NCI-H146 (cell line): ENCODE data around the gene IQCM.

Experiments
- DNase-seq: peaks from one replicate; lab custom pipeline; 2025; lab: John Stamatoyannopoulos, UW

The IQCM gene

DNA sequence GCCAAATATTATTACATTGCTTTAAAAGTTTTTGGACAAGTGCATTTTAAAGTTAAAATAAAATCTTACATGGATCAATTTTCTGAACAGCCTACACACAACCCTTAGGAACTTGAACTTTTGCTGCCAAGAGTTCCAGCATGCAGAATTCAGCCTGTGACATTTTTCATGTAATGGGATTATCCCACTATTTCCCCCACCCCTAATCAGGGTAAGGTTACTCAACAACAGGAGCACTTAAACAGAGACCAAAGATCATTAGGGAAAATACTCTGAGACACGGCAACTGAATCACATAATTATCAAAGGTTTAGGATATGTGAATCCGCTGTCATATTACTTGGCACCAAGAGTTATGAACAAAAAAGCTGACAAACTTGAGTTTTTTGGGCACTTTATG lies 47.2 kb downstream of the IQCM start:
- DNase-seq: no peak

DNA sequence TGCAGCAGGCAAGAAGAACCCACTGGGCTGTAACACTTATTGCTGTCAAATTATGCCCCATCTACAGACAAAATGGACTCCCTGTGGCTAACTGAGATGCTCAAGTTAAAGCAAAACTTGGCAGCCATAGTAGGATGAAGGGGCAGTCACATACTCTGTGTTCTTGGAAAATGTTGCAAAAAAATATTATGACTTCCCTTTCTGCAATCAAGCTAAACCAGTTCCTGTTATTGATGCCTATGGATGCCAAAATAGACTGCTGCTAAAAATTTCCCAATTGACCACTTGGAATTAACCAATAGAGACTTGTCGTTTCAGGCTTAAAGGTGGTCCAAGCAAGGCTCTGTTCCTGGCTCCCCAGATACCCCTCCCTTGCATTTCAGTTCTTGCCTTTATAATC lies 49.5 kb downstream of the IQCM start:
- DNase-seq: no peak

DNA sequence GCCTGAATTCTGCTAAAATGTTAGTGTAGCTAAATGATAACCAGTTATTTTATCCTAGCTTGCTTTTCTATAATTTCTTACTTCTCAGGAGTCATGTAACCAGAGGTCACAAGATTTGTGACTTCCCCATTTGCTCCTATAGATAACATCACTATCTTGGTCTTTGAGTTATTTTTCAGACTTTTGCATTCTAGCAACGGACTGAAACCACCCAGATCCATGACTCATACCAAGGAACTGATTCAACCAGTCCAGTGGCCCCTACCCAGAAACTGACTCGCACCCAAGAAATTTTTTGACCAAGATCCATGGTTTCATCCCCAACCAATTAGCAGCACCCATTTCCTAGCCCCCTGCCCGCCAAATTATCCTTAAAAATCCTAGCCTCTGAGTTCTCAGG lies 50.0 kb downstream of the IQCM start:
- no peak for DNase-seq

DNA sequence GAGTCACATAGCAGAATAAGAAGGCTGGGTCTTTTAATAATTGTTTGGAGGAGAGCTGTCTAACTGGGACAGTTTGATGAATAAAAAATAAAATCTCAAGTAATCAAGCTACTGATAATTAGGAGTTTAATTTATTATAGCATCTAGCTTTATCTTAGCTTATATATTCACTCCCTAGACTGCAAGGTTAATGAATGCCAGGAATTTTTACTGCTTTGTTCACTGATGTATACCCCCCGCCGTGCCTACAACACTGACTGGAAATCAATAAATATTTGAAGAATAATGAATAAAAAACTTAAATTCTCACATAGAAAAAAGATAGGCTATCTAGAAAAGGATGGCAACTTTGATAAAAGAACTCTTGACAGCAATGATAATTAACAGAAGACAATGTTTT lies 59.7 kb downstream of the IQCM start:
- no peak for DNase-seq

DNA sequence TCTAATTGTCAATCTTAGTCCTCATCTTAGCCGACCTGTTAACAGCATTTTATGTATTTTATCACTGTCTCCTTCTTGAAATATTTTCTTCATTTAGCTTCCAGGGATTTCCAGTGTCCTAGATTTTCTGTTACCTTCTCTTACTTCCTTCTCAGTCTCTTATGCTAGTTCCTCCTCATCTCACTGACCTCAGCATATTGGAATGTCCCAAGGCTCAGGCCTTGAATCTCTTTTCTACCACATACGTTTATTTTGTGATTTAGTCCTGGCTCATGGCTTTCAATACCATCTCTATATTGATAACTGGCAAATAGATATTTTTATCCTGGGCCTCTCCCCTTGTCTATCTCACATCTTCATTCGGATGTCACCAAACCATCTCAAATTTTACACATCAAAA lies 61.1 kb downstream of the IQCM start:
- no peak for DNase-seq

DNA sequence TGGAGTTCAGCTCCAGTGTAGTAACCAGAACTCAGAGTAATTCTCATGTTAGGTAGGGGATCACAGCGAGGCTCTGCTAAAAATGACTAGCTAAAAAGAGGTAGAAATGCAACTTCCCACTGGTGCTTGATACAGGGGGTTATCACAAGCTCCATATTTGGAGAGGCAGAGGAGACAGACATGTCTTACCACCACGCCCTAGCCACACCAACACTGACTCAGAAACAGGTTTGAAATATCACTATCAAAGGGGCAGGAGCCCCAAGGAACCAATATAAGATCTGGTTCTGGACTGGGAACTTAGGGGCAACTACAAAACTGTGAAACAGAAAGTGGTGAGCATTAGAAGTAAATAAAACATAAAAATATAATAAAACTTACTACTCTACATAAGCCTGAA lies 62.9 kb downstream of the IQCM start:
- DNase-seq: no peak

DNA sequence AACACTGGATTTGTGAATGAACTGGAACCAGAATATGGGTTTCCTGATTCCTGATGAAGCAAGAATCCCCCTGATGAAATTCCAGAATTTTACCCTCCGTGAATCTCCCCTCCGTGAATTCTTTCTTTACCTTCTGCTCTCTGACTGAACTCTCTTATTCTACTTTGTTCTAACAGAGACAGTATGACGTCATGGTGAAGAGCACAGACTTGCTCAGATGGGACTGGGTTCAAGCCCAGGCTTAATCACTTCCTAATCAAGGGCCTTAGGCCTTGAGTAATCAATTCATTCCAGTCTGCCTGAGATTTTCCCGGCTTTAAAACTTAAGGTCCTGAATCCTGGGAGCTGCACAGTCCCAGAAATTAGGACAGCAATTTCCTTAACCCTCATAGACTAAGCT lies 64.5 kb downstream of the IQCM start:
- DNase-seq: no peak

DNA sequence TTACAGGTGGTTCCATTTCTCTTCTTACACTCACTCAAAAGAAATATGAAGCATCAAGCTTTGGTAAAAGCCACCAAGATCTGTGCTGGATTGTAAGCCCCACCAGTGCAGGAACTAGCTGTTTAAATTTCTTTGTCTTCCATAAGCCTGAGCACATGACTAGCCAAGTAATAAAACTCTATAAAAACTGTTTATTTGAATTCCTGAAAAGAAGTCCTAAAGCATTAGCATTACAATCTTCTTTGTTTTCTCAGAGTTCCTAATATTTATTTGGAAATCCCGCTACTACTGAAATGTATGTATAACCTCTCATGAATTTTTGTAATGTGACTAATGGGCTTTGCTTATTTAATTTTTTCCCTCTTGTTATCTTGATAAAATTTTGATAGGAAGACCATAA lies 65.9 kb downstream of the IQCM start:
- DNase-seq: no peak

DNA sequence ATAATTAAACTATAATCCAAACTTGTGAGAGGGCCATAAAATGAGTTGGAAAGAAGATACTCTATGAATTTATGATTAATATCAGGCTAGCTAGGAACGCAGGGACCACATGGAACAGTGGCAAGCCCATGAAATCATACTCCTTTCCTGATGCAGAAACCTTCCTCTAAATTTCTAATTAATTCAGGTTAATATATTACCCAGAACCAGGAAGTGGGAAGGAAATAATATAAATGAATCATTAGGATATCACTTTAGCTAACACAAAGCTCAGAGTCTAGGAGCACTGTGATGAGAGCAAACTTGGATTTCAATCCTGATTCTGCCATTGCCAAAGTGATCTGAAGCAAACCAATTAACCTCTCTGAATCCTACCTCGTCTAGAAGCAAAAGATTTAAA lies 68.0 kb downstream of the IQCM start:
- DNase-seq: no peak

DNA sequence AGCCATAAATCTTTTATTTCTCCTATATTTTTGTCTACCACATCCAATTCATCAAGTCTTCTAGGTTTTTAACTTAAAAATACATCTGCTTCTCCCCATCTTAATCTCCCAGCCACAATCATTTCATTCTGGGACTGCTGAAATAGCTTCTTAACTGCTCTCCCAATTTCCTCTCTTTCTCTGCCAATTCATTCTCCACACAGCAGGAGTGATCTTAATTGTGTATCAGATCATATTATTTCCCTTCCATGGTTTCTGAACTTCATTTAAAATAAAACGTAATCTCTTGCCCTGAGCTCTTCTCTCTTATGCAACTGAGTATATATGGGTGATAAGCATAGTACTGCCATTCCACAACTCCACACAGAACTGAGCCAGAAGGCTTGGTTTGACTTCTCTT lies 69.4 kb downstream of the IQCM start:
- DNase-seq: no peak

DNA sequence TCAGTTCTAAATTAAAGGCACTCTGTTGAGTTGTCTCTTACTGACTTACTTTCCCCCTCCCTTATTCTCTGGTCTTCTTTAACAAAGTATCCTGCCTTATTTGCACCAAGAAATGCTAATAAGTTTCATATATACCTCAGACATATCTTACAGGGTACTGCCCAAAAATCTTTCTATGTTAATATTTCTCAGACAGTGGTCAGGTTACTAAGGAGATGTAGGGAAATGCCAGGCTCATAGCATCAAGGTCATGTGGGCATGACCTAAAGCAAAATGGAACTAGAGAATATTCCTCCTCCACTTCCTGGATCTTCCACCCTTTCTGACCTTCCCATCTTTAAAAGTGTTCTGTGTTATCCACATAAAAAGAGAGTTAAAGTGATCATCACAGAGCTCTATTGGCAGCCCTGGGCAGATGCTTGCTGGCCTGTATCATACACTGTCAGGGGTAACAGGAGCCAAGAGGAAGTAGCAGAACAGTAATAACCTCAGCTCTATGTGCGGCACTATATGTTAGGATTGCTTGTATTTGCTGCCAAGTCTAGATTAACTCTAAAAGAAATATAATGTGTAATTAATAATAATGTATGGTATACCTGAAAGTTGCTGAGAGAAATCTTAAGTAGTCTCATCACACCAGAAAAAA lies 74.3 kb downstream of the IQCM start:
- no peak for DNase-seq

DNA sequence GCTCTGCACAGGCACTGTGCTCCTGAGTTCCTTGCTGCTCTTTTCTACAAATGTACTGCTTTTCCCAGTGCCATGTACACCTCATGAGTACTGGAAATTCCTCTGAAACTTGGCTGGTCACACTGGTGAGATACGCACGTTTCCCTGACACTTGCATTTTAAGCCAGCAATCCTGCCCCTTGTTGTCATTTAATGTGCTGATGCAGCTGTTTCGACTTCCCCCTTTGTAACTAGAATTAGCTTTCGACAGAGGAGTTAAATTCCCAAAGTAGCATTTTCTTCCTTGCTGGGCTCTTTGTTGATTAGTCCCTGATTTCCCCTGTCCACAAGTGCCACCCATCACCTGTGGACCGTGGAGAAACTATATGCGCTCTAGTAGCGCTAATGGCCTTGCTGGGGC lies 77.5 kb downstream of the IQCM start:
- no peak for DNase-seq

DNA sequence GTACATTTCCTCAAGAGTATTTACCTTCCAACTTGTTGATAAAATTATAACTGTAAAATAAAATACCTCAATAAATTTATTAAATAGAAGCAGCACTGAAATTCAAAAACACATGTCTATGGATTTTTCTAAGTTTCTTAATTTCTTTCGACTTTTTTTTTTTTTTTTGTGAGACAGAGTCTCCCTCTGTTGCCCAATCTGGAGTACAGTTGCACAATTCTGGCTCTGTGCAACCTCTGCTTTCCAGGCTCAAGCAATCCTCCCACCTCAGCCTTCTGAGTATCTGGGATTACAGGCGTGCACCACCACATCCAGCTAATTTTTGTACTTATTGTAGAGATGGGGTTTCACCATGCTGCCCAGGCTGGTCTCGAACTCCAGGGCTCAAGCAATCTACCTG lies 79.8 kb downstream of the IQCM start:
- no peak for DNase-seq

DNA sequence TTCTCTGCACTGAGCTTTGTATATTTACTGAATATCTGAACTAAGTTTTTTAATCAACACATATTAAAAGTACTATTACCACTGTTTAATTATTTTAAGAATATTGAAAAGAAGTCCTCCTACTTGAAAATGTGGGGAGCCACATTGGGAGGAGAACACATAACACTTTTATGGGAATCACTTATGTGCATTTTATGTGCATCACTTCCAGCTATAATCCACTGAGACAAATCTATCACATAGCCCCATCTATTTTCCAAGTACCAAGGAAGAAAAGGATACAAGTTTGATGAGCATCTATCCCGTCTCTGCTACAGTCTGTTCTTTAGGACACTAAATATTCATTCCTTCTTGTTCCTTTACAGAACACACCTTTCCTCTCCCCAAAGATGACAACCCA lies 87.2 kb downstream of the IQCM start:
- no peak for DNase-seq

DNA sequence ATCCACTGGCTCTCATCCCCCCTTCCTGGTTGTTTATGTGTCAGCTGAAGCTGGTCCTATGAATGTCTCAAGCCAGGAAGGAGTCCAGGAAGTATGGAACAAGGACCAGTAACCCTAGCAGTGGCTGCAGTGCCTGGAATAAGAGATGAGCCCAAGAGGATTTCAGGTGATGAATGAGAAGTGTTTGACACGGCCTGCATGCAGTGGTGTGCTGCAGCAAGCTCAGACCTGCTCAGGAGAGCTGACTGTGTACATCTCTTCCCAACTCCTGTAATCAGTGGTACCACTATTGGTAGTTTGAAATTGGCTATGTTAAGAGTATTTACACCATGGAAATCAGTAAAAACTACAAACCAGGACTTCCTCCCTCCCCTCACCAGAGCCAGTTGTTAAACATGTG lies 88.0 kb downstream of the IQCM start:
- DNase-seq: no peak

DNA sequence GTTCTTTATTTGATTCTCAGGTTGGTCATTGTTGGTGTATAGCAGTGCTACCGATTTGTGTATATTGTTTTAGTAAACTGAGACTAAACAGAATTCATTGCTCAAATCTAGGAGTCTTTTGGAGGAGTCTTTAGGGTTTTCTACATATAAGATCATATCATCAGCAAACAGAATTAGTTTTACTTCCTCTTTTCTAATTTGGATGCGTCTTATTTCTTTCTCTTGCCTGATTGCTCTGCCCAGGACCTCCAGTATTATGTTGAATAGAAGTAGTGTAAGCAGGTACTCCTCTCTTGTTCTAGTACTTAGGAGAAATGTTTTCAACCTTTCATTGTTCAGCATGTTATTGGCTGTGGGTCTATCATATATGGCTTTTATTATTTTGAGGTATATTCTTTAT lies 92.6 kb downstream of the IQCM start:
- DNase-seq: no peak

DNA sequence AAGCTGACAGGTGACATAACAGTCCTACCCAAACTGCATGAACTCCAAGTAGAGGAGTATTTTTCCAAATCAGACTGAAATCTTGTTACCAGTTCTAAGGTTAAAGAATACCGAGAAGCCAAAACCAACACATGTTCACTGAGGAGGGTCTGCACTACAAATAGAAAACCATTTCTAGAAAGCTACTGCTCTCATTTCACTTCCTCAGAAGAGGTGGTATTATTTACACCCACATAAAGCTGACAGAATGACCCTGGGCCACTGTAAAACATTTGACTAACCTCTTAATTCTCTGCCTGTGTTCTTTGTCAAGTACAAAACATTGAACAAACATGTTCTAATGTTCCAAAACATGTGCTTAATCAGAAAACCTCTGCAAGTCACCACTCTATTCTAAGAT lies 95.8 kb downstream of the IQCM start:
- no peak for DNase-seq

DNA sequence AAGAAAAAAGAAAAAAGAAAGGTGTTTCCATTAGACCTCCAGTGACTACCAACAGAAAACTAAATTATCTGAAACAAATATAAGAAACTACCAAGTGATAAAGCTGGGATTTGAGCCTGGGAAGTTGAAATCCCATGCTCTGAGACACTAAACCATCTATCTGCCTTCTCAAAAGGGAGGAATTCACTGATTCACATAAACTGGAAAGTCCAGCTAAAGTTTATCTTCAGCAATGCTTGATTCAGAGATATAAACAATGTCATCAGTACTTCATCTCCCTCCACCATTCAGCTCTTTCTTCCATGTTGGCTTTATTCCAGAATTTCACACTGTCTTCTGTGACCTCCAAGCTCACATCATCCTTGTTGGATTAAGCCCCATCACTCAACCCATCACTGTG lies 96.3 kb downstream of the IQCM start:
- no peak for DNase-seq

DNA sequence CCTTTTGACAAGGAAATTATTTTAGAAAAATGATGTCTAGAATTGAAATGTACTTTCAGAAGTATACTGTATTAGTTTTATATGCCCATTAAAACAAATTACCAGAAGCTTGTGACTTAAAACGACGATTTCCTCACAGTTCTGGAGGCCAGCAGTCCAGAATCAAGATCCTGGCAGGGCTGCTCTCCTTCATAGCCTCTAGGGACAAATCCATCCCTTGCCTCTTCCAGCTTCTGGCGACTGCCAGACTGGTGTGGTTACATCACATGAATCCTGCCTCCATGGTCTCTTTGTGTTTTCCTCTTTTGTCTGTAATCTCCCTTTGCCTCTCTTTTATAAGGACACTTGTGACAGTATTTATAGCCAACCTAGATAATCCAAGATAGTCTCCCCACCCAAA lies 97.1 kb downstream of the IQCM start:
- DNase-seq: no peak

DNA sequence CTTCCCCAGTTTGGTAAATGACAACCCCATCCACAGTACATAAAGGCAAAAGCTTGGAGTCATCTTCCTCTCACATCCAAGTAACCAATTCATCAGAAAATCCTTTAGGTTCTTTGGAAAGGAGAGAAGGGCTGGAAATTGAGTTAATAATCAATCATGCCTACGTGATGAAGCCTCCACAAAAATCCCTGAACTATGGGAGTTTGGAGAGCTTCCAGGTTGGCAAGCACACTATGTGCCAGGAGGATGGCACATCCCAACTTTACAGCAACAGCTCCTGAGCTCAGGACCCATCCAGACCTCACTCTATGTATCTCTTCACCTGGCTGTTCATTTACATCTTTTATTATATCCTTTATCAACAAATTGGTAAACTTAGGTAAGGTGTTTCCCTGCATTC lies 98.9 kb downstream of the IQCM start:
- DNase-seq: no peak

DNA sequence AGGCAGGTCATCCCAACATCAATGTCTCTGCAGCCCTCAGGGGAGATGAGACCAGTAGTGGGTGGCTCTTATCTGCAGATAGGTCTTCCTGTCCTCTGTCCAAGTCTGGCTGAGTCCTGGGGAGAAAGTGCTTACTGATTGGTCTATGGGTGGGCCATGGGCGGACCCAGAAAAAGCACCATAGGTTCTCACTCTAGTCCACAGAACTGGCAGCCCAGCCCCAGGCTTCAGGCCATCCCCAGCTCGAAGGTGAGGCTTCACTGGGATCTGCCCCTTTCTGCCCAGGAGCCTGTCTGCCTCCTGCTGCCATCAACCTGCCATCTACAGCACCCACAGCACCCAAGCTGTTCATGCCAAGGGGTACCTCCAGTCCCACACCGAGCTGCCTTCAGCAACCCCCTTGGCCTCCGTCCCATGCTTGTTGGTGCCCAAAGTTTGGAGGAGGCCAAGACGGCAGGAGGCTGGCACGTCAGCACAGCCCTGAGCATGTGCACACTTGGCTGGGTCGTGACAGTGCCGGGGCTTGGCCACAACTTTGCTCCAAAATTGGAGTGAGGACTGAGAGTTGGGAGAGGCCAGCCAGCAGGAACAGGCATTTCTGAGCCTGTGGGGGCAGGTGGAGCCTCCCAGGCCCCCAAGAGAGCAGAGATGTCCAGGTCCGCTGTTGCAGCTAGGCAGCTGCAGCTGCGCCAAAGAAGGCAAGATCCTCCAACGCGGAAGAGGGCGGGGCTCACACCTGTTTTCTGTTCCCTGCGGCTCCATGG lies 99.6 kb downstream of the IQCM start:
- no peak for DNase-seq

DNA sequence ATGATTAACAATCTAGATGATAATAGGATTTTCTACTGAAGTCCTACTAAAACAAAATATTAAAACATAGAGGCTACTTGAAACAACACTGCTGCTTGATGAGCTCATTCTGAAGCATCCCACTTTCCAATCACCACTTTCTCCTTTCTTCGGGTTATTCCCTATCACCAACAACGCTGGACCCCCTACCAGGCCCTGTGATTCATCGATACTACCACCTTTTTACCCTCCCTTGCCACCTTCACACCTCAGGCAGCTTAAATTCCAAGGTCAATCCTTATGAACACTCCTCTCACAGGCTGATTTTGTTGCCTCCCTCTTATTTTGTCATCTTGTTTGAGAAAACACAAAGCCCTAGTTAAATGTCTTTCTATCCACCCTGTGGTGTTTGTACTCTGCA lies 102.6 kb downstream of the IQCM start:
- no peak for DNase-seq

DNA sequence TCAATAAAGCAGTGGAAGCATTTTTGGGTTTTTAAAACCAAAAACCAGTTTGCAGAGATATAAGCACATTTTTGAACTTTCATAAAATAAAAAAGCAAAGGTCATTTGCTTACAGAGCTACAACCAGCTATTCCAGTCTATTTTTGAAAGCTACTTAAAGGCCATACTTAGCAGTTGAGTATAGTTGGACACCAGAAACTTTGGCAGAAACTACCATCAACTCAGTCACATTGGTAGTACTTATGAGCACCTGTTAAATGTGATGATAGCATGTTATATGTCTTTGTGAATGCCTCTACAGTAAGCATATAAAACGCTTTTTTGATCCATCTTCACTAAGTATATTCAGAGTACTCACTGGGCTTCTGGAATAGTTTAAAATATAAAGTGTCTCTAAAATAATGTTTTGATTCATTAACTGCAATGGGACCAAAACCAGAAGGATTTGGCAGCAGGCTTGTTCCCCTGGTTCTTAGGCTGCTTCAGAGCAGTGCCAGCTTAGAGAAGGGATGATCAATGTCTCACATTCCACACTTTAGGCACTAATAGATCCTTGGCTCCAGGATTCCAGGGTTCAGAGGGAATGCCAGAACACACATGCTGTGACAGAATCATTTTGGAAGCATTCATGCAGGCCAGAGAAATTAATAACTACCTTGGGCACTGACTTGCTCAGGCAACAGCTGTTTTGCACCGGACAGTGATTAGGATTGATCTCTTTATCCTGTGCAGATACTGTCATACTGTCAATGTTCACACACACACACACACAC lies 103.9 kb downstream of the IQCM start:
- no peak for DNase-seq
